HG02970 (cell line): ENCODE data around the gene MT1H.
"Not testable (repeated sequence)": the region's sequence is repeated elsewhere in the genome, so short reads cannot be mapped to it uniquely, and the experiment has no call there.

Source experiments
- ATAC-seq: cut with Tn5 transposase; IDR thresholded peaks from one replicate; pipeline ENCODE4 v1.9.1; 2021; ENCODE audit warnings: mild to moderate bottlenecking, moderate library complexity, moderate number of reproducible peaks; ENCODE audit not compliant: unreplicated experiment, low FRiP score

Gene MT1H

DNA sequence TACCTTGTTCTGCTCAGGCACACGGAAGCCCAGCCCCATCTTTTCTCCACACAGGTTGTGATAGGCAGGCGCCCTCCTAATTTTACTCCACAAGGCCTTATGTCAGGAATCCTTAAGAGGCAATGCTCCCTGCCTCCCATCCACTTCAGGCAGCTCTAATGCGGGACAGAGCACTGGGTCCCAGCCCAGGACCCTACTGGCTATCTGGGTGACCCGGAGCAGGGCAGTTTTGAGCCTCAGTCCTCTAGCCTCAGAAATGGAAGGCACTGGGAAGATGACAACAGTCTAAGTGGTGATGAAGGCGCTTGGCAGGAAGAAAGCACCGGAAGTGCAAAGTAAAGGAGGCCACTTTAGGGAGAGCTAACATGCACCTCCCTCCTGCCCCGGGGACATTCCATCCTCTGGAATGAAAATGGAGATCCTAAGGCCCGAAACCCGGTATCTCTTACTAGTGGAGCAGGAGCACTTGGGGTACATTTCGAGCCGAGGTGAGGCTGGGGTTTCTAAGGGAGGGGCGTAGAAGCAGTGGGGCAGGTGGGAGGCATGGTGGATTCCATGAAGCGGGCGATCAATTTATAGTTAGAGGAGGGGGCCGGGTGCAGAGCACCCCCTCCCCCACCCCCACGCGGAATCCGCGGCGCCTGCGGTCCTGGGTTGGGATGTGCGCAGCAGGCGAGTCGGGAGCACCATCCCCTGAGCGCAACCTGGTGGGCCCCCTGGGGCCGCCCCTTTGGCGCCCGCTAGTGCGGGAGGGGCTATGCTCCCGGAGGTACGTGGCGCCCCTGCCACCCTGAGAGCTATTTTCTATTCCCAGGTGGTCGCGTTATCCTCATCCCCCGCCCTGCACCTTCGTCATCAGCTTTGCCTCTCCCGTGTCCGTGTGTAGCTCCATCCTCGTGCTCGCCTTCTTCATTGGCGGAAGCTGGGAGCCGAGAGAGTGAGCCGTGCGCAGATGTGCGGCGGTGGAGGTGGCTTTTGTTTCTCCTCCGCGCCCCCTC is 7.0 kb upstream of the MT1H start:
- no peak for ATAC-seq

DNA sequence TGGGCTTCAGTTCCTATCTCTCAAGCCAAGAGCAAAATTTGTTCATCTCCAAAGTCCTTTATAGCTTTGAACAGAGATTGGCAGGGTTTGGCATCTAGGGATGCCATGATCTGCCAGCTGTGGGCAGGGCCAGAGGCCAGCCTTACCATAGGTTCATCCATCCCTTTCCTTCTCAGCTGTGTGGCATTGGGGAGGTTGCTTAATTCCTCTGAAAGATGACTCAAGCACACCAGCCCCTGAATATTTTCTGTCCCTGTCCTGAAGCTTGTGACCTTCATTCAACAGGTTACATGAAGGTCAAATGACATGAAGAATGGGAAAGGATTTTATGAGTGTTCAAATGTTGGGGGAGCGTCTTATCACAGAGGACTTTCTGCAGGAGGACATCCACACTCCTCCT is 5.1 kb upstream of the MT1H start:
- ATAC-seq: no peak

DNA sequence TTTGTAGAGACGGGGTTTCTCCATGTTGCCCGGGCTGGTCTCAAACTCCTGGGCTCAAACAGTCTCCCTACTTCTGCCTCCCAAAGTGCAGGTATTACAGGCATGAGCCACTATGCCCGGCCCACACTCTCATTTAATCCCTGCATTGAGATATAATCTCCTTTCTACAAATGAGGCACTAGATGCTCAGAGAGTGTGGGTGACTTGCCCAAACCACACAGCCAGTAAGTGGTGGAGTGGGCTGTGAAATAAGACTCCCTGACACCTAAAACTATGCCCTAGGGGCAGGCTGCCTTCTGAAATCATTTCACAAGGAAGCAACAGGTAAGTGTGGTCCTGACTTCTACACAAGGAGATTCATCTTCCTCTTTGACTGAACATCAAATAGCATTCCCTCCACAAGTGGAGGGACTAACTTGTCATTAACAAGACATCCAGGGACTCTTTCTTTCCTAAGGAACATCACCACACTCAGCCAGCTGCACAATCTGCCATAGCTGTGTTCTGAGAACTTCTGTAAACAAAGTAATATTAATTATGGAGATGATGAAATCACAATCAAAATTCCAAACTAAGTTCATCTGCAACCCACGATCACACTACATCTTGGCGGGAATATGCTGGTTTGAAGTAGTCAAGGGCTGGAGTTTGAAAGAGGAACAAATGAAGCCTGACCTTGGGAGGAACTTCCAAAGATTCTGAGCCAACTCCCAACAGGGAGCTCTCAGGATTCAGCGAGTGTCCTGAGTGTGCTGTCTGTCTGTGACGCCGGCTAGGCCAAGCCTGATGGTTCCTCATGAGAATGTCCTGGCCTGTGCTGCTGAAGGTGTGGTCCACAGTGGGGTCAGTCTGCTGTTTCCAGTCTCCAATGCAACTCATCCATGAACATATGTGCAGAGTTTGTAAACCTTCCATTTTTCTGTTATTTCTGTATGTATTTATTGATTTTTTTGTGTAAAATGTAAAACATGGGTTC is 4.0 kb upstream of the MT1H start:
- ATAC-seq: not testable (repeated sequence)

DNA sequence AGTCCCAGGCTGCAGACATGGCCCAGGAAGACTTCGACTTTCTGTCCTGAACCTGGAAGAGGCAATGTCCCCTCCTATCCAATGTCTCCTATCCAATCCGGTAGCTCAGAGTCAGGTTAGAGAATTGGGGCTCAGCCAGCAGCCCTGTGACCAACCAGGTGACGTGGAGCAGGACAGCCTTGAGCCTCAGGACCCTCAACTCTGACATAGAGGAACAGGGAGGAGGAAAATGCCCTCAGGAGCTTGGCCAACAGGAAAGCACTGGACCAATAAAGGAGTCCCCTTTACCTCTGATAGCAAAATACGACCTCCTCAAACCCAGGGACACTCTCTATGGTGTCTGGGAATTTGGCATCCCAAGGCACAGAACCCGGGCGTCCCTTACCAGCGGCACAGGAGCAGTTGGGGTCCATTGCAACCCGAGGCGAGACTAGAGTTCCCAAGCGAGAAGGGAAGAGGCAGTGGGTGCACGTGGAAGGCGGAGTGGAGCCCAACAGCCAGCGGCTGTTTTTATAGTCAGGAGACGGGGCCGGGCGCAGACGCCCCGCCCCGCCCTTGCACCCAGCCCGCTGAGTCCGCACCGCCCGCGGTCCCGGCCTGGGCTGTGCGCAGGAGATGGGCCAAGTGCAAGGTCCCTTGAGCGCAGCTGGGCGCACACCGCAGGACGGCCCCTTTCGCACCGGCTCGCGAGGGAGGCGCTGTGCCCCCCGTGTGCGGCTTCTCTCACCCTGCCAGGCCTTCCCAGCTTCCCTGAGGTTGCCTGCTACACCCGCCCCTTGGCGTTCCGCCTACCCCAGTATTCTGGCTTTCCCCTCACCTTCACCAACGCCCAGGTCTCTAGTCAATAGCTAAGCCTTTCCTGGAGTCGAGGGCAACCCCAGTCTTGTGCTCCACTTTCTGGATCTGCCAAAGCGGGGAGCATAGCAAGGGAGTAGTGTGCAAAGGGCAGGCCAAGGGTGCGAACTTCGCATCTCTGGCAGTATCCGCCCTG is 1.7 kb upstream of the MT1H start, which contains the start of gene MT1G:
Gene MT1G (minus strand): TSS at position 485 of the 991 bp plus-strand sequence. CDS start 72 bp downstream, at position 413.
- ATAC-seq: no peak

DNA sequence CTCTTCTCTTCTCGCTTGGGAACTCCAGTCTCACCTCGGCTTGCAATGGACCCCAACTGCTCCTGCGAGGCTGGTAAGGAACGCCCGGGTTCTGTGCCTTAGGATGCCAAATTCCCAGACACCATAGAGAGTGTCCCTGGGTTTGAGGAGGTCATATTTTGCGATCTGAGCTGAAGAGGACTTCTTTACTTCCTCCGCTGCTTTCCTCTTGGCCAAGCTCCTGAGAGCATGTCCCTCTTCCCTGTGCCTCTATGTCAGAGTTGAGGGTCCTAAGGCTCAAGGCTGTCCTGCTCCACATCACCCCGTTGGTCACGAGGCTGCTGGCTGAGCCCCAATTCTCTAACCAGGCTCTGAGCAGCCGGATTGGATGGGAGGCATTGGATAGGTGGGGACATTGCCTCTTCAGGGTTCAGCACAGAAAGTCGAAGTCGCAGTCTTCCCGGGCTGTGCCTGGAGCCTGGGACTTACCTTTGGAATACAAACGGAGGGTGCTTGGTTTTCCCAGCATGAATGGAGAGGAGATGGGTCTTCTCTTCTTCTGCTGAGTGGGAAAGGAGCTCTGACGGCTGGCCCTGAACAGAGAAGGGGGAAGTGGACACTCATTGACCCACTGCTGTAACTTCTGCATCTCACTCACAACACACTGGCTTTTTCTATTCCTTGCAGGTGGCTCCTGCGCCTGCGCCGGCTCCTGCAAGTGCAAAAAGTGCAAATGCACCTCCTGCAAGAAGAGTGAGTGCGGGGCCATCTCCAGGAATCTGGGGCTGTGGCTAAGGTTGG is 416 bp downstream of the MT1H start:
- no peak for ATAC-seq

DNA sequence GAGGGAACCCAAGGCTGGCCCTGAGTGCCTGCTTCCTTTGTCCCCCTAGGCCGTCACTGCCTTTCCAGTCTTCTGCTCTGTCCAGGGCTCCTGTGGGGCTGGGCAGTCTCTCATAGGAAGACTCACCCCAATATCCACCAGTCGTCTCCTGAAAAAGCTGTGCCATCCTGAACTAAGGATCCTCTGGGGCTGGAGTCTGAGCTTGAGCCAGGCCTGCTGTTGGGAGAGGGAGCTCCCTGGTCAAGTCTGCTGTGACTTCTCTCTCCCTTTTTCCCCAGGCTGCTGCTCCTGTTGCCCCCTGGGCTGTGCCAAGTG is 963 bp downstream of the MT1H start:
- no peak for ATAC-seq

DNA sequence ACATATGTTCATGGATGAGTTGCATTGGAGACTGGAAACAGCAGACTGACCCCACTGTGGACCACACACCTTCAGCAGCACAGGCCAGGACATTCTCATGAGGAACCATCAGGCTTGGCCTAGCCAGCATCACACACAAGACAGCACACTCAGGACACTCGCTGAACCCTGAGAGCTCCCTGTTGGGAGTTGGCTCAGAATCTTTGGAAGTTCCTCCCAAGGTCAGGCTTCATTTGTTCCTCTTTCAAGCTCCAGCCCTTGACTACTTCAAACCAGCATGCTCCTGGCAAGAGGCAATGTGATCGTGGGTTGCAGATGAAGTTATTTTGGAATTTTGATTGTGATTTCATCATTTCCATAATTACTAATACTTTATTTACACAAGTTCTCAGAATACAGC is 2.1 kb downstream of the MT1H start:
- not testable (repeated sequence) for ATAC-seq

DNA sequence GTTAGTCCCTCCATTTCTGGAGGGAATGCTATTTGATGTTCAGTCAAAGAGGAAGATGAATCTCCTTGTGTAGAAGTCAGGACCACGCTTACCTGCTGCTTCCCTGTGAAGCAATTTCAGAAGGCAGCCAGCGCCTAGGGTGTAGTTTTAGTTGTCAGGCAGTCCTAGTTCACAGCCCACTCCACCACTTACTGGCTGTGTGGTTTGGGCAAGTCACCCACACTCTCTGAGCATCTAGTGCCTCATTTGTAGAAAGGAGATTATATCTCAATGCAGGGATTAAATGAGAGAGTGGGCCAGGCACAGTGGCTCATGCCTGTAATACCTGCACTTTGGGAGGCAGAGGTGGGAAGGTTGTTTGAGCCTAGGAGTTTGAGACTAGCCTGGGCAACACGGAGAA is 2.6 kb downstream of the MT1H start:
- not testable (repeated sequence) for ATAC-seq

DNA sequence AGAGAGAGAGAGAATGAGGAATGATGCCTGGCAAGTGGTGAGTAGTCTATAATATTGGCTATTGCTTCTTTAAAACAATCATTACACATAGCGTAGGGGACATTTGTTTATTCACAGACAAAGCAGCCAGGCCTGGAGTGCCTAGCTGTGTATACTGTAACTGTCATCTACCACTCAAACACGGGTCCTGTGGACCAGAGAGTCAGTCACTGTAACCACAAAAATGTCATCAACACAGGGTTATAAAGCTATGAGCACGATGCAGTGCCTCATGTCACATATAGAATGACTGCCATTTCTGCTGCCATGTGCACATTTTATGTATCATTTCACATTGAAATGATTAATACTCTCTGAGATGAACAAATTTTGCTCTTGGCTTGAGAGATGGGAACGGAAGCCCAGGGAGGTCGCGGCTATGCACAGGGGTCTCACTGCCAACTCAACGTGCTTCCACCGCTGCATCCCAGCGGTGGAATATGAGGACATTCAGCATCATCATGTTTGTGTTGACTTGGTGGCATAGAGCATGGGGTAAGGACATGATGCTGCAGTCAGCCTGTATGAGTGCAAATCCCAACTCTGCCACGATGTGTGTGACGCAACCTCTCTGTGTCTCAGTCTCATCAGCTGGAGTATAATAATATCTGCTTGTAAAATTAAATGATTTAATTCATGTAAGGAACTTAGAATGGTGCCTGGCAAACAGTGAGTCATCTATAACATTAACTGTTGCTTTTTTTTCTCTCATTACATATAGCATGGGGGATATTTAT is 3.3 kb downstream of the MT1H start:
- ATAC-seq: no peak

DNA sequence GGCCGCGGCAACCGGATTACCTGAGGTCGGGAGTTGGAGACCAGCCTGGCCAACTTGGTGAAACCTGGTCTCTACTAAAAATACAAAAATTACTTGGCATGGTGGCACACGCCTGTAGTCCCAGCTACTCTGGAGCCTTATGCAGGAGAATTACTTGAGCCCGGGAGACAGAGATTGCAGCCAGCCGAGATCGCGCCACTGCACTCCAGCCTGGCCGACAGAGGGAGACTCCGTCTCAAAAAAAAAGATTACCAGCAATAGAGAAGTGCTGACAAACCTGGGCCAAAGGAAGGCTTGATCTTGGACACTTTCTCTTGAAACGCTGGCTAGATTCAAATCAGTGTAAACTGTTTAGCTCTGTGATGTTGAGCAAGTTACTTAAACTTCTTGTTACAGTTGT is 4.3 kb downstream of the MT1H start:
- no peak for ATAC-seq

DNA sequence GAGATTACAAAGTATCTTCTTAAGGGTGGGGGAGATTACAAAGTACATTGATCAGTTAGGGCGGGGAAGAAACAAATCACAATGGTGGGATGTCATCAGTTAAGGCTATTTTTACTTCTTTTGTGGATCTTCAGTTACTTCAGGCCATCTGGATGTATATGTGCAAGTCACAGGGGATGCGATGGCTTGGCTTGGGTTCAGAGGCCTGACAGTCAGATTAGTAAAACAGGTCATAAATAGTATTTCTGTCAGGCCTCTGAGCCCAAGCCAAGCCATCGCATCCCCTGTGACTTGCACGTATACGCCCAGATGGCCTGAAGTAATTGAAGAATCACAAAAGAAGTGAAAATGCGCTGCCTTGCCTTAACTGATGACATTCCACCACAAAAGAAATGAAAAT is 5.0 kb downstream of the MT1H start:
- not testable (repeated sequence) for ATAC-seq

DNA sequence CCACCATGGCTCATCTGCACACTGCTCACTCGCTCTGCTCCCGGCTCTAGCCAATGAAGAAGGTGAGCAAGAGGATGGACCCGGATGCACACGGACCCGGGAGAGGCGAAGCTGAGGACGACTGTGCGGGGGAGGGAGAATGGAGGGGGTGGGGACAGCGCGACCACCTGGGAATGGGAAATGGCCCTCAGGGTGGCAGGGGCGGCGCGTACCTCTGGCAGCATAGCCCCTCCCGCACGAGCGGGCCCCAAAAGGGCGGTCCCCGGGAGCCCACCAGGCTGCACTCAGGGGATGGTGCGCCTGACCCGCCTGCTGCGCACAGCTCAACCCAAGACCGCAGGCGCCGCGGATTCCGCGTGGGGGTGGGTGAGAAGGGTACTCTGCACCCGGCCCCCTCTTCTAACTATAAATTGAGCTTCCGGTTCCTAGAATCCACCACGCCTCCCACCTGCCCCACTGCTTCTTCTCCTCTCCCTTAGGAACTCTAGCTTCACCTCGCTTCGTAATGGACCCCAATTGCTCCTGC is 6.1 kb downstream of the MT1H start:
- ATAC-seq: no peak

DNA sequence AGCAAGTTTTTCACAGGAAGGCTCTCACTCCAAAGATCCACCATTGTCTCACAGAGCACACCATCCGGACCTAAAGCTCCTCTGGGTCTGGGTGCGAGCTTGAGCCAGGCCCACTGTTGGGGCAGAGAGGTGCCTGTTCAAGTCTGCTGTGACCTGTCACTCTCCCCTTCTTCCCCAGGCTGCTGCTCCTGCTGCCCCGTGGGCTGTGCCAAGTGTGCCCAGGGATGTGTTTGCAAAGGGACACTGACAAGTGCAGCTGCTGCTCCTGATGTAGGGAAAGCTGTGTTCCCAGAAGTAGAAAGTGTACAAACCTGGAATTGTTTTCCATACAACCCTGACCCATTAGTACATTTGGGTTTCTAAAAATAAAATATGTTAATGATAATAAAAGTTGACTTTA is 7.9 kb downstream of the MT1H start:
- ATAC-seq: no peak

DNA sequence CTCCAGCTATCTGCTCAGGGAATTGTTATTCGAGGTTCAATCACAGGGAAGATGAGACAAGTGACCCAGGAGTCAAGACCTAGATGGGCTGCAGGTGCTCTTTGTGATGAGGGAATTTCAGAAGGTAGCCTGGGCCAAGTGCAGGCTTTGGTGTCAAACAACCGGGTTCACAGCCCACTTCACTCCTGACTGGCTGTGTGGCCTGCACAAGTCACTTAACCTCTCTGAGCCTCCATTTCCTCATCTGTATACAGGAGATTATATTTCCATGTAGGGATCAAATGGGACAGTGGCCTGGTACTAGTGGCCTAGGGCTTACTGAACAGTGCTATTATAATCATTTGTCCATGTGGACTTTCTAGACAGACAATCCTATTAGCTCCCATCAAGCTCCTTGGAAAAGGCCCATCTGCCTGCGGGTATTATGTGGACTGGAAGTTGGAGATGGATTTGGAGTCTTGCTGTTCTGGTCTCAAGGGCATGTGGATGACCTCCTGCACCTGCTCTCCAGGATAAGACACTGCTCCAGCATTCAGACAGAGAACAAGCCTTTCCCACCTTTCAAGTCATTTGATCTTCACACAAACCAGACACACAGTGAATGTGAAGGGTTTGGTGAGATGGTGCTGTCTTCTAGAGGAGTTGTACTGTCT is 9.6 kb downstream of the MT1H start:
- no peak for ATAC-seq

DNA sequence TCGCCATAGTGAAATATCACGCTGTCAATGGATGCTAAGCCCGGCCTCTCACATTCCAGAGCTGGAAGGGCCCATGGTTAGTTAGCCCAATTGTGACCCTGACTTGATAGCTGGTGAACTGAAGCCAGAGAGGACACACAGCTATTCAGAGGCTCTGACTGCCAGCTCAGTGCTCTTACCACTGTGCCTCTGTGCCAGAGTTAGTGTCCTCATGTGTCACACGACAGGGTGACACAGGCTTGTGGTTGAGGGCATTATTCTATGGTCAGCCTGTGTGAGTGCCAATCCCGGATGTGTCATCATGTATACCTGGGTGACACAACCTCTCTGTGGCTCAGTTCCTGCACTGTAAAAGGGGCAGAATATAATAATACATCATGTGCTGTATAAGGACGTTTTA is 10.2 kb downstream of the MT1H start:
- no peak for ATAC-seq

DNA sequence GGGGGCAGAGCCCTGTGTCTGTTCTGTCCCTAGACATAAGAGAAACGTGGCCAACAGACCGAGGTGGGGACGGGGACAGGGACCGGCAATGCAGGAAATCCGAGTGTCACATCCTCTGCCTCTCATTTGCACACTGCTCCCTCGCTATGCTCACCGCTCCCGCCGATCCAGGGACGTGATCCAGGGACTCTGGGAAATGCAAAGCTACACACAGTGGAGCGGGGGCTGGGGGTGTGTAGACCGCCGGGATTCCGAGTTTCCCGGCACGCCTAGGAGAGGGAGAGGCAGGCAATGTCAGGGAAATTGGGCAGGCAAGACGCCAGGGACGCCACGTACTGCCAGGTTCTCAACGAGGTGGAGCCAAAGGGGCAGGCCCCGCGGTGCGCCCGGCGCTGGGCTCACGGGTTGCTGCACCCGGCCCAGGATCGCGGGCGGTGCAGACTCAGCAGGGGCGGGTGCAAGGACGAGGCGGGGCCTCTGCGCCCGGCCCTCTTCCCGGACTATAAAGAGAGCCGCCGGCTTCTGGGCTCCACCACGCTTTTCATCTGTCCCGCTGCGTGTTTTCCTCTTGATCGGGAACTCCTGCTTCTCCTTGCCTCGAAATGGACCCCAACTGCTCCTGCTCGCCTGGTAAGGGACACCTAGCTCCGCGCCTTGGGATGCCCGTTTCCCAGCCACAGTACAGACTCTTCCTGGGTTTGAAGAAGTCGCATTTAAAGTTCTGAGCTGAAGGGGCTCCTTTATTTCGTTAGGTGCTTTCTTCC is 12.5 kb downstream of the MT1H start, which contains the start of gene MT1X:
Gene MT1X (plus strand): TSS at position 532 of the 764 bp plus-strand sequence. CDS start 71 bp downstream, at position 603.
- peak; percentile 93 for ATAC-seq
